Neural progenitor cell (in vitro differentiated cells): ENCODE data around the gene HOXB4. TPM values are rescaled to one million over a fixed set of nuclear protein-coding genes. Genes with fewer than 3 reads are reported as not detected.

Experiments used
- DNase-seq: peaks from one replicate; pipeline ENCODE4 v3.0.0-alpha.2; 2016; ENCODE audit warnings: low spot score
- H2AFZ ChIP-seq: fragments of 200-600 bp; sonication (generic); replicated peaks from 2 replicates; pipeline ENCODE4 v1.6.1; 2016; ENCODE audit warnings: antibody characterized with exemption
- H3F3A ChIP-seq: fragments of 200-600 bp; sonication (generic); 2 replicates; pipeline ENCODE4 v1.6.1; 2016; ENCODE audit warnings: antibody characterized with exemption, low read depth
- H3K27ac ChIP-seq: fragments of 200-600 bp; sonication (generic); 2 replicates; pipeline ENCODE4 v1.5.1; 2016; ENCODE audit warnings: mild to moderate bottlenecking
- H3K27me3 ChIP-seq: fragments of 200-600 bp; sonication (generic); 2 replicates; pipeline ENCODE4 v1.6.1; 2016; ENCODE audit warnings: mild to moderate bottlenecking, moderate library complexity
- H3K36me3 ChIP-seq: fragments of 200-600 bp; sonication (generic); 2 replicates; pipeline ENCODE4 v1.5.1; 2016
- H3K4me1 ChIP-seq: fragments of 200-600 bp; sonication (generic); 2 replicates; pipeline ENCODE4 v1.6.1; 2016; ENCODE audit warnings: mixed run types
- H3K4me2 ChIP-seq: fragments of 200-600 bp; sonication (generic); 2 replicates; pipeline ENCODE4 v1.6.1; 2016
- H3K4me3 ChIP-seq: fragments of 200-600 bp; sonication (generic); 2 replicates; pipeline ENCODE4 v1.5.1; 2016
- H3K79me2 ChIP-seq: fragments of 200-600 bp; sonication (generic); 2 replicates; pipeline ENCODE4 v1.6.1; 2016; ENCODE audit warnings: low read depth
- H3K9ac ChIP-seq: fragments of 200-600 bp; sonication (generic); 2 replicates; pipeline ENCODE4 v1.6.1; 2016
- H3K9me3 ChIP-seq: fragments of 200-600 bp; sonication (generic); 2 replicates; pipeline ENCODE4 v1.5.1; 2016; ENCODE audit warnings: low read depth
- H4K20me1 ChIP-seq: fragments of 200-600 bp; sonication (generic); 2 replicates; pipeline ENCODE4 v1.6.1; 2016; ENCODE audit warnings: low read depth
- H3K27ac Mint-ChIP-seq: 3 replicates; pipeline ENCODE4 v1.8.0; 2021; ENCODE audit warnings: mixed read lengths
- H3K27me3 Mint-ChIP-seq: 2 replicates; pipeline ENCODE4 v1.8.0; 2022; ENCODE audit warnings: low read depth, mild to moderate bottlenecking, inconsistent platforms, moderate library complexity, mixed read lengths; ENCODE audit not compliant: insufficient read depth
- H3K36me3 Mint-ChIP-seq: 3 replicates; pipeline ENCODE4 v1.8.0; 2021; ENCODE audit warnings: mixed read lengths
- H3K4me1 Mint-ChIP-seq: 3 replicates; pipeline ENCODE4 v1.8.0; 2021; ENCODE audit warnings: mixed read lengths
- H3K4me3 Mint-ChIP-seq: 3 replicates; pipeline ENCODE4 v1.8.0; 2021; ENCODE audit warnings: mild to moderate bottlenecking, moderate library complexity, mixed read lengths
- H3K9me3 Mint-ChIP-seq: 3 replicates; pipeline ENCODE4 v1.8.0; 2020; ENCODE audit warnings: mixed read lengths
- EZH2 ChIP-seq: fragments of 200-600 bp; sonication (generic); IDR thresholded peaks from 2 replicates; pipeline ENCODE4 v1.6.1; 2017; ENCODE audit warnings: antibody characterized with exemption, mild to moderate bottlenecking, moderate library complexity
- EZH2phosphoT487 ChIP-seq: fragments of 200-600 bp; sonication (generic); IDR thresholded peaks from 2 replicates; pipeline ENCODE4 v1.6.1; 2017; ENCODE audit warnings: antibody characterized with exemption
- total RNA-seq: library from RNA; depleted of rRNA; stranded (reverse); fragments of >200 nt; gene quantifications from 2 replicates; pipeline ENCODE4 v1.2.3, GENCODE V29; 2015; ENCODE audit warnings: low replicate concordance
- TF ChIP-seq, protein P1 (sequence below): fragments of 200-600 bp; sonication (generic); IDR thresholded peaks from 2 replicates; pipeline ENCODE4 v1.5.1; 2017; ENCODE audit warnings: antibody characterized with exemption, mild to moderate bottlenecking

The HOXB4 gene
- total RNA-seq, 1 donor from 2014 or later, result not detected

DNA sequence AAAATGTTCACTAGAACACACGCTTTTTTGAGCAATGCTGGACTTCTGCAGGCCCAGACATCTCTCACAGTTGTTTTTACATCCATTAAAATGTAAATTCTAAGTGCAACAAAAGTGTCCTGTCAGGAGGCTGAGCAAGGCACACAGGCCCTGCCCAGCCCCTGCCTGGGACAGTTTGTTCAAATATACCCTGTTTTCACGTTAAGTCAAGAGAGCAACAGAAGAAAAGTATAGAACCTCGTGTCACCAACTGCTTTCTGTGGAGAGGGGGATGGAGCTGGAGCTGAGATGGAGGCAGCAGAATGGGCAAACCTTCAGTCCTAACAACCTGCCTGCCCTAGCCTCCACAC, 28.9 kb downstream of the HOXB4 start:
- H3K27me3 Mint-ChIP-seq, result peaks cover 91% of the 10 kb centered on the region
- peaks cover 8% of the 10 kb centered on the region for H3F3A ChIP-seq
- H3K4me3 ChIP-seq, result no peak overlapping the region
- no peaks in the 10 kb centered on the region for H3K36me3 Mint-ChIP-seq
- H3K4me1 ChIP-seq, result no peaks in the 10 kb centered on the region
- H2AFZ ChIP-seq, result no peak overlapping the region
- H3K4me1 Mint-ChIP-seq, result peaks cover 4% of the 10 kb centered on the region
- H3K9me3 Mint-ChIP-seq, result peaks cover 7% of the 10 kb centered on the region
- no peak overlapping the region for H3K4me3 Mint-ChIP-seq
- DNase-seq, result no peak
- no peak overlapping the region for H3K9ac ChIP-seq
- no peak overlapping the region for H3K4me2 ChIP-seq
- no peak overlapping the region for H3K27ac ChIP-seq
- H3K9me3 ChIP-seq, result no peaks in the 10 kb centered on the region
- H3K36me3 ChIP-seq, result no peaks in the 10 kb centered on the region
- H3K27ac Mint-ChIP-seq, result no peak overlapping the region
- H3K79me2 ChIP-seq, result no peaks in the 10 kb centered on the region
- peaks cover 98% of the 10 kb centered on the region for H4K20me1 ChIP-seq
- TF ChIP-seq EZH2, result no peak
- TF ChIP-seq, protein P1, sequence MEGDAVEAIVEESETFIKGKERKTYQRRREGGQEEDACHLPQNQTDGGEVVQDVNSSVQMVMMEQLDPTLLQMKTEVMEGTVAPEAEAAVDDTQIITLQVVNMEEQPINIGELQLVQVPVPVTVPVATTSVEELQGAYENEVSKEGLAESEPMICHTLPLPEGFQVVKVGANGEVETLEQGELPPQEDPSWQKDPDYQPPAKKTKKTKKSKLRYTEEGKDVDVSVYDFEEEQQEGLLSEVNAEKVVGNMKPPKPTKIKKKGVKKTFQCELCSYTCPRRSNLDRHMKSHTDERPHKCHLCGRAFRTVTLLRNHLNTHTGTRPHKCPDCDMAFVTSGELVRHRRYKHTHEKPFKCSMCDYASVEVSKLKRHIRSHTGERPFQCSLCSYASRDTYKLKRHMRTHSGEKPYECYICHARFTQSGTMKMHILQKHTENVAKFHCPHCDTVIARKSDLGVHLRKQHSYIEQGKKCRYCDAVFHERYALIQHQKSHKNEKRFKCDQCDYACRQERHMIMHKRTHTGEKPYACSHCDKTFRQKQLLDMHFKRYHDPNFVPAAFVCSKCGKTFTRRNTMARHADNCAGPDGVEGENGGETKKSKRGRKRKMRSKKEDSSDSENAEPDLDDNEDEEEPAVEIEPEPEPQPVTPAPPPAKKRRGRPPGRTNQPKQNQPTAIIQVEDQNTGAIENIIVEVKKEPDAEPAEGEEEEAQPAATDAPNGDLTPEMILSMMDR, result no peak
- TF ChIP-seq EZH2phosphoT487, result no peak
- peaks cover 100% of the 10 kb centered on the region for H3K27me3 ChIP-seq

DNA sequence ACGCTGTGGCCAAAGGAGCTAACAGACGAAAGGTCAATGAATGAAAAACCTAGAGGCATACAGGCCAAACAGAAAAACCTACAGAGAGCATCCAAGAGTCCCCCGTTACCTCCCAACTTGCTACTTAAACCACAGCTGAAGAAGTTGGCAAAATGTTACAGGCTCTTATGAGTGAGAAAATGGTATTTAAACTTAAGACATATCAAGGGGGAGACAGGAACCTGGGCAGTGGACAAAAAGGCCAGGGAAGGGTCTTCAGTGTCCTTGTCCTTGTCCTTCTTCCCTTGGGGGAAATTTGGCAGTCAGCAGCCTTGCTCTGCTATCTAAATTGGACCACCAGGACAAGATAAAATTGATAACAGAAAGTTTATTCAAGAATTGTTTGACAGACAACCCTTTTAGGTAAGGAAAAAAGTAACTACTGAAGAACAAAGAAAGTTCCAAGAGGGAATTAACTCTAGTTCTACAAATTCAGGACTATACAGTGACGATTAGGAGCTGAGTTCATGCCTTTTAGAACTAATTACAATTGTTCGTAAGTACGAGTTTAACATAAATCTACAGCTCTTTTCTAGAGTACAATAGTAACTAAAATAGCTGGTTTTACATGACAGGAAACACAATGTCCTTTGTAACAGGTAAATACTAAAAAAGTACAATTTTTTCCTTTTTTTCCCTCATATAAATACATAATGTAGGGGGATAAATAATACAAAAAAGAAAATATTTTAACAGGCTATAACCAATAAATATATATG, 29.4 kb downstream of the HOXB4 start:
- H3K9me3 ChIP-seq, result no peaks in the 10 kb centered on the region
- no peak overlapping the region for H3K27ac Mint-ChIP-seq
- peaks cover 9% of the 10 kb centered on the region for H3K9me3 Mint-ChIP-seq
- no peaks in the 10 kb centered on the region for H3K4me1 ChIP-seq
- H2AFZ ChIP-seq, result no peak overlapping the region
- no peak for TF ChIP-seq EZH2
- TF ChIP-seq EZH2phosphoT487, result peak; percentile 65
- peaks cover 100% of the 10 kb centered on the region for H3K27me3 ChIP-seq
- no peak for DNase-seq
- H3K79me2 ChIP-seq, result no peaks in the 10 kb centered on the region
- H3K9ac ChIP-seq, result no peak overlapping the region
- no peak overlapping the region for H3K4me2 ChIP-seq
- no peak overlapping the region for H3K4me3 ChIP-seq
- H3F3A ChIP-seq, result peaks cover 4% of the 10 kb centered on the region
- peaks cover 98% of the 10 kb centered on the region for H4K20me1 ChIP-seq
- H3K36me3 Mint-ChIP-seq, result no peaks in the 10 kb centered on the region
- H3K27ac ChIP-seq, result no peak overlapping the region
- H3K4me1 Mint-ChIP-seq, result peaks cover 7% of the 10 kb centered on the region
- no peak overlapping the region for H3K4me3 Mint-ChIP-seq
- no peaks in the 10 kb centered on the region for H3K36me3 ChIP-seq
- peaks cover 91% of the 10 kb centered on the region for H3K27me3 Mint-ChIP-seq

DNA sequence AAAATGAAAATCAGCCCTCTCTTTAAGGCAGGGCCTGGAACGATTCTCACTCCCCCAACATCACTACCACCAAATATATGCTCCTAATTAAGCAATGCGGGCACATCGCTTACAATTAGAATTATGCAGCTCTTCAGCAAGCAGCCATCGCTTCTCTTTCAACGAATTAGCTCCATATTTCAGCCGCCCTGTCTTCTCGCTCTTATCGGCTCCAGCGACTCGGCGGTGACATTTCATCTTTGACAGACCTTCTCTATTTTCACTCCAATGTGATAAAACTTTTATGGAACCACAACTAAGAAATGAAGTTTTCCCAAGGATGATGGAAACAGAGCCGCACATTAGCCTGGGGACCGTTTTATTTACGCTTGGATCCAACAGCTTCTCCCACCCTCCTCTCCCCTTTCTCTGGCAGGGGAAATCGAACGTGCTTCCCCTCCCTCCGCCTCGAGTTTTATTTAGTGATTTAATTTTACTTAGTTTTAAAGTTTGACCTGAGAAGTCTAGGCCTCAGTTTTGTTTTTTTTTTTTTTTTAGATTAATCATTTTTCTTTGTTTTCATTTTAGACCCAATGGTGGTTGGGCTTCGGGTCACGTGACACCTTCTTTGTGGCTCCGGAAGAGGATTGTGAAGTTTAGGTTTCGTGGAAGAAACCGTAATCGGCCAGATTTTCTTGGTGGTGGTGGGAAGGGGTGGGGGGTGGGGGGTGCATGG, 30.2 kb downstream of the HOXB4 start:
- H3K4me3 Mint-ChIP-seq, result peak overlapping the region; percentile 43
- H3K27me3 Mint-ChIP-seq, result peaks cover 89% of the 10 kb centered on the region
- no peak overlapping the region for H3K27ac Mint-ChIP-seq
- peak; percentile 56 for DNase-seq
- no peak overlapping the region for H3K4me3 ChIP-seq
- TF ChIP-seq, protein P1, result no peak
- TF ChIP-seq EZH2, result peak; percentile 75
- no peak for TF ChIP-seq EZH2phosphoT487
- H2AFZ ChIP-seq, result no peak overlapping the region
- no peaks in the 10 kb centered on the region for H3K9me3 ChIP-seq
- peaks cover 4% of the 10 kb centered on the region for H3F3A ChIP-seq
- no peaks in the 10 kb centered on the region for H3K79me2 ChIP-seq
- H3K27ac ChIP-seq, result no peak overlapping the region
- H3K27me3 ChIP-seq, result peaks cover 100% of the 10 kb centered on the region
- peaks cover 98% of the 10 kb centered on the region for H4K20me1 ChIP-seq
- H3K36me3 ChIP-seq, result no peaks in the 10 kb centered on the region
- no peaks in the 10 kb centered on the region for H3K36me3 Mint-ChIP-seq
- H3K4me2 ChIP-seq, result no peak overlapping the region
- peaks cover 7% of the 10 kb centered on the region for H3K4me1 Mint-ChIP-seq
- H3K9me3 Mint-ChIP-seq, result peaks cover 9% of the 10 kb centered on the region
- H3K9ac ChIP-seq, result no peak overlapping the region
- no peaks in the 10 kb centered on the region for H3K4me1 ChIP-seq
